HEK293 (cell line): Measurements from ENCODE around the gene TTLL1.
A peak's percentile ranks its signal among the peaks of the same experiment; 100 is the strongest.

Experiments used
- CTCF ChIA-PET: fragments of 350-600 bp; formaldehyde crosslinking; extraction: SDS; loops from one replicate; lab custom pipeline; 2021; ENCODE audit warnings: antibody characterized with exemption; lab: Yijun Ruan, JAX
- POLR2A ChIA-PET: fragments of 300-600 bp; formaldehyde crosslinking; extraction: SDS; loops from one replicate; lab custom pipeline; 2020; ENCODE audit warnings: antibody characterized with exemption, inconsistent platforms; lab: Yijun Ruan, JAX
- H3K27ac ChIP-seq: fragments of 200-500 bp; sonication (Bioruptor generic); 2 replicates; pipeline ENCODE4 v1.5.1; 2014; ENCODE audit warnings: low read depth, low read length, control low read depth, inconsistent platforms; ENCODE audit errors: extremely low read depth
- H3K36me3 ChIP-seq, 2 experiments: fragments of 200-500 bp in 1 of 2; sonication (Bioruptor generic) in 1 of 2; 1 replicate in 1 of 2; 2 replicates in 1 of 2; pipeline ENCODE4 v1.5.1; 2014 to 2017; ENCODE audit warnings: inconsistent platforms in 2 of 2, low read length in 2 of 2; ENCODE audit not compliant: control insufficient read depth in 2 of 2, insufficient read depth in 1 of 2
- H3K4me1 ChIP-seq: fragments of 200-500 bp; sonication (Bioruptor generic); 2 replicates; pipeline ENCODE4 v1.5.1; 2014; ENCODE audit warnings: mild to moderate bottlenecking, low read length, inconsistent platforms; ENCODE audit not compliant: control insufficient read depth, insufficient read depth
- H3K4me3 ChIP-seq: 2 replicates; pipeline ENCODE4 v1.5.1; 2011; ENCODE audit warnings: low read depth, mild to moderate bottlenecking, control low read depth, low read length, moderate library complexity
- H3K9me3 ChIP-seq: fragments of 200-500 bp; sonication (Bioruptor generic); 2 replicates; pipeline ENCODE4 v1.5.1; 2014; ENCODE audit warnings: low read depth, low read length, inconsistent platforms; ENCODE audit not compliant: control insufficient read depth, insufficient read depth
- EGR2 ChIP-seq: fragments of 450-650 bp; formaldehyde crosslinking; IDR thresholded peaks from 2 replicates; pipeline ENCODE4 v1.5.1; 2016; ENCODE audit warnings: low read depth, missing biosample characterization, missing genetic modification characterization
- KLF16 ChIP-seq: fragments of 450-650 bp; formaldehyde crosslinking; IDR thresholded peaks from 2 replicates; pipeline ENCODE4 v1.5.1; 2017; ENCODE audit warnings: missing biosample characterization, missing genetic modification characterization
- TSHZ1 ChIP-seq: fragments of 450-650 bp; formaldehyde crosslinking; IDR thresholded peaks from 2 replicates; pipeline ENCODE4 v1.5.1; 2016; ENCODE audit warnings: missing biosample characterization, missing genetic modification characterization, borderline replicate concordance
- ZBTB6 ChIP-seq: fragments of 450-650 bp; formaldehyde crosslinking; IDR thresholded peaks from 2 replicates; pipeline ENCODE4 v1.5.1; 2017; ENCODE audit warnings: missing biosample characterization, missing genetic modification characterization
- ZNF133 ChIP-seq: fragments of 450-650 bp; formaldehyde crosslinking; IDR thresholded peaks from 2 replicates; pipeline ENCODE4 v1.5.1; 2016; ENCODE audit warnings: missing biosample characterization, missing genetic modification characterization
- ZNF155 ChIP-seq: fragments of 450-650 bp; formaldehyde crosslinking; IDR thresholded peaks from 2 replicates; pipeline ENCODE4 v1.5.1; 2016; ENCODE audit warnings: missing biosample characterization, missing genetic modification characterization
- ZNF19 ChIP-seq: fragments of 450-650 bp; formaldehyde crosslinking; IDR thresholded peaks from 2 replicates; pipeline ENCODE4; 2016; ENCODE audit warnings: missing biosample characterization, missing genetic modification characterization, low read depth
- ZNF2 ChIP-seq: fragments of 450-650 bp; formaldehyde crosslinking; IDR thresholded peaks from 2 replicates; pipeline ENCODE4 v1.5.1; 2016; ENCODE audit warnings: missing biosample characterization, missing genetic modification characterization
- ZNF266 ChIP-seq: fragments of 450-650 bp; formaldehyde crosslinking; IDR thresholded peaks from 2 replicates; pipeline ENCODE4 v1.5.1; 2016; ENCODE audit warnings: missing biosample characterization, missing genetic modification characterization, low read depth
- ZNF274 ChIP-seq, 2 experiments: fragments of 200-500 bp in 1 of 2; fragments of 450-650 bp in 1 of 2; sonication (Bioruptor generic) in 1 of 2; formaldehyde crosslinking in 1 of 2; IDR thresholded peaks; 2 replicates each; pipeline versions ENCODE4 v1.5.1 to v1.6.1; 2014 to 2016; ENCODE audit warnings: borderline replicate concordance in 1 of 2, inconsistent platforms in 1 of 2, low read length in 1 of 2, missing biosample characterization in 1 of 2, missing genetic modification characterization in 1 of 2
- ZNF280D ChIP-seq: fragments of 450-650 bp; formaldehyde crosslinking; IDR thresholded peaks from 2 replicates; pipeline ENCODE4 v1.5.1; 2016; ENCODE audit warnings: missing biosample characterization, missing genetic modification characterization
- ZNF324 ChIP-seq: fragments of 450-650 bp; formaldehyde crosslinking; IDR thresholded peaks from 2 replicates; pipeline ENCODE4 v1.5.1; 2016; ENCODE audit warnings: missing biosample characterization, missing genetic modification characterization
- ZNF37A ChIP-seq: fragments of 450-650 bp; IDR thresholded peaks from 2 replicates; pipeline ENCODE4 v1.5.1; 2018; ENCODE audit warnings: missing biosample characterization, missing genetic modification characterization
- ZNF561 ChIP-seq: fragments of 450-650 bp; IDR thresholded peaks from 2 replicates; pipeline ENCODE4 v1.5.1; 2018; ENCODE audit warnings: missing biosample characterization, missing genetic modification characterization, borderline replicate concordance
- ZNF658 ChIP-seq: fragments of 450-650 bp; formaldehyde crosslinking; IDR thresholded peaks from 2 replicates; pipeline ENCODE4; 2016; ENCODE audit warnings: missing biosample characterization, missing genetic modification characterization
- ZNF747 ChIP-seq: fragments of 450-650 bp; formaldehyde crosslinking; IDR thresholded peaks from 2 replicates; pipeline ENCODE4 v1.5.1; 2016; ENCODE audit warnings: missing biosample characterization, missing genetic modification characterization
- ZNF777 ChIP-seq: fragments of 450-650 bp; formaldehyde crosslinking; IDR thresholded peaks from 2 replicates; pipeline ENCODE4 v1.5.1; 2017; ENCODE audit warnings: missing biosample characterization, missing genetic modification characterization, borderline replicate concordance
- ZNF843 ChIP-seq: fragments of 450-650 bp; formaldehyde crosslinking; IDR thresholded peaks from 2 replicates; pipeline ENCODE4 v1.5.1; 2016; ENCODE audit warnings: missing biosample characterization, missing genetic modification characterization
- TF ChIP-seq, protein P1 (sequence below): fragments of 450-650 bp; formaldehyde crosslinking; IDR thresholded peaks from 2 replicates; pipeline ENCODE4 v1.5.1; 2017; ENCODE audit warnings: missing biosample characterization, missing genetic modification characterization

The TTLL1 gene

DNA sequence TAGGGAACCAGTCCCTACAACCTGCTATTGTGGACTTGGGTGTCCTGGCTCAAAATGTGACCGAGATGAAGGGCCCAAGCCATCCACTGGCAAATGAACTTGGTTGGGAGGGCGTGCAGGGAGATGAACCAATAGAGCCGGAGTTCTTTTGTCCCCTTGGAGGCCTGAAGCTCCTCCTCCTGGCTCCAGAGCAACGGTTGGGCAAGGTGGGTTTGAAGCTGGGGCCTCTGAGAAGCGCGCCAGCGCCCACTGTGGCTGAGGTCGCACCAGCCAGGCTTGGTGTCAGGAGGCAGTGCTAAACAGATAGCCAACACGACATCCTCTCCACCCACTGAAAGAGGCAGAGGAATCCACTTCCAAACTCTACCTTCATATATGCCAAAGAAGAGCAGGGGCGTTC, 38.2 kb downstream of the TTLL1 start:
- Histone ChIP-seq H3K4me3 (no peak overlapping the region), H3K36me3 (no peaks in the 10 kb centered on the region), H3K4me1 (no peaks in the 10 kb centered on the region), H3K9me3 (no peaks in the 10 kb centered on the region), H3K27ac (no peak overlapping the region)
- TF ChIP-seq ZNF747 (tag by site-specific recombination) (no peak), ZNF561 (tag by site-specific recombination) (no peak)
- POLR2A ChIA-PET, result interaction anchor here (0.6 to 1.7 kb wide), 2 partner anchors 10 to 36 kb away, joined by 5 to 8 read pairs; partner anchors contain the start of gene PACSIN2
- CTCF ChIA-PET, result interaction anchor here (0.5 to 3.3 kb wide), 7 partner anchors 9 to 183 kb away, joined by 3 to 22 read pairs (median 4); no protein-coding TSS in a partner anchor

DNA sequence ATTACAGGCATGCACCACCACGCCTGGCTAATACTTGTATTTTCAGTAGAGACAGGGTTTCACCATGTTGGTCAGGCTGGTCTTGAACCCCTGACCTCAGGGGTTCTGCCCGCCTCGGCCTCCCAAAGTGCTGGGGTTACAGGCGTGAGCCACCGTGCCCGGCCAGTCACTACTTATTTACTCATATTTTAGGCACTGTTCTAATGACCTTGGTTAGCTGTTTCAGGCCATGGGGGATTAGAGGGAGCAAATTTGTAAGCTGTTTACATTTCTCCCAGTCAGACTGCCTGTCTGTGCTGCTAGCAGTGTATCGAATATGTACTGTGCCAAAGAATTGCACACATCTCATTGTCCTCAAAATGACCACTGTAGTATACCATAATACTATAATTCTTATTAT, 41.6 kb downstream of the TTLL1 start:
- TF ChIP-seq ZNF843 (tag by site-specific recombination) (no peak), ZNF658 (tag by site-specific recombination) (no peak), ZNF777 (tag by site-specific recombination) (no peak), ZNF2 (tag by site-specific recombination) (no peak), ZNF274 (IDR thresholded peaks at IDR 0.05; ENCODE audit: low read length) (no peak), ZNF274 (tag by site-specific recombination; IDR thresholded peaks at IDR 0.05; ENCODE audit: borderline replicate concordance) (no peak), ZNF155 (tag by site-specific recombination) (no peak), ZNF19 (no peak), ZNF133 (tag by site-specific recombination) (no peak), ZNF37A (tag by site-specific recombination) (no peak), ZBTB6 (tag by site-specific recombination) (no peak)
- TF ChIP-seq, protein P1, sequence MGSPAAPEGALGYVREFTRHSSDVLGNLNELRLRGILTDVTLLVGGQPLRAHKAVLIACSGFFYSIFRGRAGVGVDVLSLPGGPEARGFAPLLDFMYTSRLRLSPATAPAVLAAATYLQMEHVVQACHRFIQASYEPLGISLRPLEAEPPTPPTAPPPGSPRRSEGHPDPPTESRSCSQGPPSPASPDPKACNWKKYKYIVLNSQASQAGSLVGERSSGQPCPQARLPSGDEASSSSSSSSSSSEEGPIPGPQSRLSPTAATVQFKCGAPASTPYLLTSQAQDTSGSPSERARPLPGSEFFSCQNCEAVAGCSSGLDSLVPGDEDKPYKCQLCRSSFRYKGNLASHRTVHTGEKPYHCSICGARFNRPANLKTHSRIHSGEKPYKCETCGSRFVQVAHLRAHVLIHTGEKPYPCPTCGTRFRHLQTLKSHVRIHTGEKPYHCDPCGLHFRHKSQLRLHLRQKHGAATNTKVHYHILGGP (tag by site-specific recombination), result no peak
- TF ChIP-seq, all 188 proteins: peak for 0
- Histone ChIP-seq H3K27ac (no peak overlapping the region), H3K36me3 (no peaks in the 10 kb centered on the region), H3K4me1 (no peaks in the 10 kb centered on the region), H3K9me3 (no peaks in the 10 kb centered on the region), H3K4me3 (no peak overlapping the region)
- CTCF ChIA-PET, result no interaction called here
- POLR2A ChIA-PET, result no interaction called here

DNA sequence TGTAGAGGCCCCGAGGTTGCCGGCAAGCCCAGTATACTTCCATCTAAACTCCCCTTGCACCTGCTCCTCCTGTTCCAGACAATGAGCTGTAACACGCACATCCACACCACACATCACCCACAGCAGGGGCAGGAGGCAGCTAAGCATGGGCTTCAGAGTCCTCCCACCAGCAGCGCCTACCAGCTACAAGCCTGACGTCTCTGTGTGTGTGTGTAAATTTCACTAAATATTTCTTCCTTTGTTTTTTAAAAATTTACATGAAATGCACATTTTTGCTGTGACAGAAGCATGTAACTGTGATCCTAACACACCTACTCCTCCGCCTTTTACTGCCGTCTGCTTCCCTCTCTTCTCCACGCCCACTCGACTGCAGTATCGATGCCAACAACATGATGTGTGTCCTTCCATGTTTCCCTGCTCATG, 44.9 kb downstream of the TTLL1 start:
- CTCF ChIA-PET, result interaction anchor here (0.6 to 1.3 kb wide), 5 partner anchors 9 to 177 kb away, joined by 3 to 5 read pairs (median 4); no protein-coding TSS in a partner anchor
- Histone ChIP-seq H3K36me3 (no peaks in the 10 kb centered on the region), H3K4me3 (no peak overlapping the region), H3K27ac (no peak overlapping the region), H3K4me1 (no peaks in the 10 kb centered on the region), H3K9me3 (no peaks in the 10 kb centered on the region)
- POLR2A ChIA-PET, result interaction anchor here (0.5 to 1.8 kb wide), 4 partner anchors 9 to 41 kb away, joined by 3 to 5 read pairs (median 4); no protein-coding TSS in a partner anchor
- no peak for TF ChIP-seq ZNF561 (tag by site-specific recombination)
- no peak for TF ChIP-seq ZNF280D
- TF ChIP-seq EGR2, result peak; percentile 82
- TF ChIP-seq KLF16 (tag by site-specific recombination), result no peak
- TF ChIP-seq TSHZ1 (tag by site-specific recombination), result no peak
- no peak for TF ChIP-seq ZNF324 (tag by site-specific recombination)
- no peak for TF ChIP-seq ZNF266 (tag by site-specific recombination)
